Type B pancreatic cell (in vitro differentiated cells): ENCODE measurements around the gene ALDH1B1. TPM values are rescaled to one million over a fixed set of nuclear protein-coding genes. Genes with fewer than 3 reads are reported as not detected.

Source experiments
- DNase-seq: peaks from one replicate; pipeline ENCODE4 v3.0.0; 2021; ENCODE audit warnings: mixed read lengths; ENCODE audit not compliant: unreplicated experiment; ENCODE audit errors: extremely low spot score
- H3K27ac Mint-ChIP-seq: 2 replicates; pipeline ENCODE4 v1.8.0; 2021; ENCODE audit warnings: mild to moderate bottlenecking, mixed read lengths
- H3K27me3 Mint-ChIP-seq: 2 replicates; pipeline ENCODE4 v1.8.0; 2021; ENCODE audit warnings: mixed read lengths
- H3K36me3 Mint-ChIP-seq: 2 replicates; pipeline ENCODE4 v1.8.0; 2021; ENCODE audit warnings: mixed read lengths
- H3K4me1 Mint-ChIP-seq: one replicate; pipeline ENCODE4 v1.8.0; 2021; ENCODE audit warnings: mixed read lengths; ENCODE audit not compliant: unreplicated experiment
- H3K4me3 Mint-ChIP-seq: 2 replicates; pipeline ENCODE4 v1.8.0; 2021; ENCODE audit warnings: mild to moderate bottlenecking, mixed read lengths
- H3K9me3 Mint-ChIP-seq: 2 replicates; pipeline ENCODE4 v1.8.0; 2021; ENCODE audit warnings: mixed read lengths
- CTCF ChIP-seq: fragments of 200-600 bp; sonication (generic); conservative IDR thresholded peaks from 2 replicates; pipeline ENCODE4 v1.5.0; 2021; ENCODE audit warnings: antibody characterized with exemption, mild to moderate bottlenecking
- total RNA-seq: library from RNA; stranded (reverse); gene quantifications from 2 replicates; pipeline ENCODE4 v1.2.1, GENCODE V29; 2021; ENCODE audit warnings: low replicate concordance

The ALDH1B1 gene
- total RNA-seq, 1 donor from 2014 or later: 29.1 TPM

- Mint-ChIP-seq H3K9me3 (no peaks in the 10 kb centered on the region), H3K27me3 (peaks cover 31% of the 10 kb centered on the region), H3K27ac (no peak overlapping the region), H3K4me3 (no peak overlapping the region), H3K36me3 (no peaks in the 10 kb centered on the region), H3K4me1 (peaks cover 7% of the 10 kb centered on the region)
- TF ChIP-seq CTCF: no peak
- DNase-seq: no peak
These were observed 14.1 kb downstream of the ALDH1B1 start for GRCh38 chr9:38406476-38407186.

GRCh38 chr9:38408719-38409118 is 16.2 kb downstream of the ALDH1B1 start:
- Mint-ChIP-seq H3K27me3 (peaks cover 27% of the 10 kb centered on the region), H3K9me3 (no peaks in the 10 kb centered on the region), H3K4me1 (no peaks in the 10 kb centered on the region), H3K4me3 (no peak overlapping the region), H3K27ac (no peak overlapping the region), H3K36me3 (no peaks in the 10 kb centered on the region)
- DNase-seq: no peak
- TF ChIP-seq CTCF: no peak

GRCh38 chr9:38412751-38413150 is 20.2 kb downstream of the ALDH1B1 start:
- Mint-ChIP-seq H3K9me3 (no peaks in the 10 kb centered on the region), H3K4me3 (no peak overlapping the region), H3K36me3 (no peaks in the 10 kb centered on the region), H3K4me1 (no peaks in the 10 kb centered on the region), H3K27me3 (peaks cover 37% of the 10 kb centered on the region), H3K27ac (no peak overlapping the region)
- no peak for DNase-seq
- no peak for TF ChIP-seq CTCF

- Mint-ChIP-seq H3K27ac (no peak overlapping the region), H3K9me3 (no peaks in the 10 kb centered on the region), H3K4me3 (no peak overlapping the region), H3K4me1 (no peaks in the 10 kb centered on the region), H3K36me3 (no peaks in the 10 kb centered on the region), H3K27me3 (peaks cover 37% of the 10 kb centered on the region)
- no peak for DNase-seq
- TF ChIP-seq CTCF: no peak
These were observed 20.8 kb downstream of the ALDH1B1 start for GRCh38 chr9:38413283-38413682.

GRCh38 chr9:38414040-38414723 is 21.7 kb downstream of the ALDH1B1 start:
- Mint-ChIP-seq H3K4me1 (peaks cover 3% of the 10 kb centered on the region), H3K36me3 (no peaks in the 10 kb centered on the region), H3K27ac (no peak overlapping the region), H3K4me3 (no peak overlapping the region), H3K27me3 (peaks cover 44% of the 10 kb centered on the region), H3K9me3 (no peaks in the 10 kb centered on the region)
- TF ChIP-seq CTCF: no peak
- DNase-seq: no peak
